ENCODE measurements around the gene SHISA9.

Gene SHISA9

DNA sequence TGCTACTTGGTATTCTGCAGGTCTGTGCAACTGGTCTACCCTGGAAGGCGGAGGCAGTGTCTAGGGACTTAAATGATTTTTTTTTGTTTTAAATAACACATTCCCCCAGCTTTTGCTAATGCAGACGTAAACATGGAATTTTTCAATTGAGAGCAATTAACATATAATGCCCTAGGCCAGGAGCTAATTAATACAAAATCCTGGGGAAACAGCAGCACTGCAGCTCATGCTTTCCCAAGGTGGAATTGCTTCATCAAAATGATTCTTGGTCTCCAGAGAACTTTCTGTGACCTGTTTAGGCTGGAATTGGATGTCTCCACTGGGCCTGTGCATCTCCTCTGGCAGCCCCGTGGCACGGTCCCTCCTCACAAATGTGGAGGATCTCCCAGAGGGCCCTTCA is 50.6 kb downstream of the SHISA9 start:
- no peak for DNase-seq (ENCODE audit: low read depth)

DNA sequence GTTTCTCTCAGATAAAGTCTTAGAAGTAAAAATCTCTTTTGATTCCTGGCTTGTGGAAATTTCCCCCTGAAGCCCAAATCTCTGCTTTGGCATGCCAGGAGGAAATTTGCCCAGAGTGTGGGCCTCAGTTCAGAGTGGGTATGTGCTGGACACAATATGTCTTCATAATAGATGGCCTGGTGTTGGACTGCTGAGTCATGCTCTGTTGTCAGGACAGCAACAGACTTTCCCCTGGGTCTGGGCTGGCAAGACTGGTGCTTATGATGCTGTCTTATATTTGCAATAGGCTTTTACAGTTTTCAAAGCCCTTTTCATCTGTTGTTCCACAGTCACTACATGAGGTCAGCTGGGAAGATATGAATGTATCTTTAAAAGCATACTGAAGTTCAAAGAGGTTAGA is 57.0 kb downstream of the SHISA9 start:
- no peak for DNase-seq (ENCODE audit: low read depth)

DNA sequence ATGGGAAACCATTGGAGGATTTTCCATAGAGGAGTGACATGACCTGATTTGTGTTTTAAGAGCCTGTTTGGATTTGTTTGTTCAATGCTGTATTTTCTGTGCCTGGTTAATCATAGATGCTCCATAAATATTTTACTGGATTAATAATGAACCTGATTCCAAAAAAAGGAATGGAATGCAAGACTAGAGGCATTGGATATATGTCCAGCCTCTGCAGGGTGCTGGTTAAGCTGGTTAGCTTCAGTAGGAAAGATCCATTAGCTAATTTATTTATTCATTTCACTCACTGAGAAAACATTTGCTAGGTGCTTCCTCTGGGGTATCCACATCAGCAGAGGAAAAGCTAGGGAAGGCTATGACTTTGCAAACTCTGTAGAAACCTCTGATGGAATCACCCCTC is 57.7 kb downstream of the SHISA9 start:
- no peak for DNase-seq (ENCODE audit: low read depth)

GRCh38 chr16:12961626-12962025 is 60.2 kb downstream of the SHISA9 start:
- no peak for DNase-seq (ENCODE audit: low read depth)

DNA sequence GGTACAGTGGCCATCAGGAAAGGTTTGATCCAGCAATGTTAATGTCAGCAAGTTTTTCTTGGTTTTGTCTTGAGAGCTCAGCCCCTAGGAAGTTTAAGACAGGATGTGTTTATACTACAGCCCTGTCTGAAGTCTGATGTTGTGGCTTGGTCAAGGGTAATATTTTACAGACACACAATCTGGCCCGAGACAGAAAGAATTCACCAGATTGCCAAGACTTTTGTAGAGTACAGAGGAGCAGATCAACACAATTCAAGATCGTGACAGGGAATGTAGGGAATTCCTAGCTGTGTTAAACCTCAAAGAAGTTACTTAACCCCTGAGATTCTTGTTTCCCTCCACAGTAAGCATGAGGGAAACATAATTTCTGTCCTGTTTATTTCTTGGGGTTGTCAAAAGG is 63.1 kb downstream of the SHISA9 start:
- no peak for DNase-seq (ENCODE audit: low read depth)

GRCh38 chr16:12965274-12965804 is 63.9 kb downstream of the SHISA9 start:
- DNase-seq (ENCODE audit: low read depth): no peak

DNA sequence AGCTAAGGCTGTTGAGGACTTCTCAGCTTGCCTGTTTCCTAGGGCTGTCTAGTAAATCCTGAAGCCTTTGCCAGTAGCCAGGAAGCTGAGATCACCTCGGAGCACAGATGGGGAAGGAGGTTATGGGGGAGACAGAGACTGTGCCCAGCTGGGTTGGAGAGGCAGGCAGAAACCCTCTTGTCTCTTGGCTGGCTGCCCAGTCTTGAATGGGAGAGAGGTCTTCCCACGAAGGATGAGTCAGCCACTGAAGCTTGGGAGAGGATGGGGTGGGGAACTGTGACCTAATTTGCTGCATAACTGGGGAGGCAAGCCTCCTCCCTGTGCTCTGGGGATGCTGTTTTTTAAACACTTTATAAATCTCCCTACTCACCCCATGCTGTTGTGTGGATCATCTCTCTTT is 69.8 kb downstream of the SHISA9 start:
- DNase-seq (ENCODE audit: low read depth): no peak

DNA sequence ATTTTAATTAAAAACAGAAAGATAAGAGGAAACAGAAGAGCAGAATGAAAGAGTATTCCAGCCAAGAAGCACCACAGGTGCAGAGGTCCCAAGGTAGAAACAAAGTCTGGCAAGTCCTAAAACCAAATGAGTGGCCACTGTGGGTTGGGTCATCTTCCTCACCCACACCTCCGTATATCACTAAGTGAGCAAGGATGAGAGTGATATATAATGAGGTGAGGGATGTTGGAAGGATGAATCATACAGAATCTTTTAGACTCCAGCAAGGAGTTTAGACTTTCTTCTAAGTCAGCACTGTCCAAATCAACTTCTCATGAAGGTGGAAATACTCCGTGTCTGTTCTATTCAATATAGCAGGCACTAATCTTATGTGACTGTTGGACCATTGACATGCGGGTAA is 70.8 kb downstream of the SHISA9 start:
- DNase-seq (ENCODE audit: low read depth): no peak

DNA sequence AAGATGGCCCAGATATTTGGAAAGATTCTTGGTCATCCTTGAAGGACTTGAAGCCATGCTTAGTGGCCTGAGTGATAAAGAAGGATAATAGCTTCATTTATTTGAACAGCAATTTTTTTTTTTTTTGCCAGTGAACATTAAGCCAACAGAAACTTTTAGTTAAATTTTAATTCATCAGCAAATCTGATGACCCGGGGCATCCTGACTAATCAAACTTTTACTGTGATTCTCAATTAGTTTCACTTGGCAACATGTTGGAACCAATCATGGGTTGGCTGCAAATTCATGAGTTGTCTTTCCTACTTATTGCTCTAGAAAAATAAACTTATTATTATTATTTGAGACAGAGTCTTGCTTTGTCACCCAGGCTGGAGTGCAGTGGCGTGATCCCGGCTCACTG is 74.4 kb downstream of the SHISA9 start:
- no peak for DNase-seq (ENCODE audit: low read depth)

DNA sequence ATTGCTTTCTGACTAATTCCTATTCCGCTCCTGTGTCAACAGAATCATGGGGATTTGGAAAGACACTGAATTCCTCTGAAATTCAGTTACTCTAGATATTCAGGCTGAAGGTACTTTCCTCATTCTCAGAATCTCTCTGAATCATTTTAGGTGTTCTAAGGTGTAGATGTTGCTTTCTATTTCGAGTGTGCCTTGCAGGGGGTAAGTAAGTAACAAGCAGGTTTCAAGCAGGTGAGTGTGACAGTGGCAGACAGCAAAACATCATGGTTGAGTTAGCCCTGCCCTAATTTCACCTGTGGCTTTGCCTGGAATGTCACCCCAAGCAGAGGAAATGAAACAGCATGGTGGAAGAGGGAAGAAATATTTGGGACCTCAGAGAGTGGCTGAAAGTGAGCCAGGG is 75.1 kb downstream of the SHISA9 start:
- DNase-seq (ENCODE audit: low read depth): no peak

GRCh38 chr16:12976936-12977335 is 75.5 kb downstream of the SHISA9 start:
- no peak for DNase-seq (ENCODE audit: low read depth)

GRCh38 chr16:12985516-12985915 is 84.1 kb downstream of the SHISA9 start:
- DNase-seq (ENCODE audit: low read depth): no peak

- DNase-seq (ENCODE audit: low read depth): no peak
Measured at GRCh38 chr16:12988071-12988470, 86.7 kb downstream of the SHISA9 start.

- DNase-seq (ENCODE audit: low read depth): no peak
Measured at GRCh38 chr16:12992066-12992465, 90.7 kb downstream of the SHISA9 start.

- no peak for DNase-seq (ENCODE audit: low read depth)
Measured at GRCh38 chr16:12994402-12994801, 93.0 kb downstream of the SHISA9 start.

DNA sequence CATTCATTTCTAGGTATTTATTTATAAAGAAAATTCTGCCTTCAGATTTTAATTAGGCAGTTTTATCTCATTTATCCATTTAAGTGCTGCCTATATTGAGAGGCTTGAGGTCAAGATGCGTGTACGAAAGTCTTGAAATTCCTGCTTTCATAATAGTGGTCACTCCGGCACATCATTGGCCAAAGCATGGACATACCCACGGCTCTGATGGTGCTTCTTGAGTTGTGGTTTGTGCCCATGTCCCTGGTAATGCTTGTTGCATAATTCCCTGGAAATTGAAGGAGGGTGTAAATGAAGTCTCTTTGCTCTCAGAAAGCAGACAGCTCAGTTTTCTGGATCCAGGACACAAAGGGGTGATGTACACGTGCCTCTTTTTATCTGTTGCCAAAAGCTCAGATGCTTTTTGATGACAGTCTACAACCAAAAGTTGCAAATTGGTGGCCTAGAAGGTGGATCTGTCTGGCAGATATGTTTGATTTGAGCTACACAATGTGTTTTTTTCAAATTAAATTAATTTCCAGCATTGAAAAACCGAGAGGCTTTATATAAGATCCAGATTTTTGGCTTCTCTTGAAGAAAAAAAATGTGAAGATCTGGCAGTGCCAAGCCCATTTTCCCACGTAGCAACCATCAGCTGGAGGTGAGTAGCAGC is 94.4 kb downstream of the SHISA9 start:
- DNase-seq (ENCODE audit: low read depth): no peak

GRCh38 chr16:12998361-12999085 is 97.1 kb downstream of the SHISA9 start:
- DNase-seq (ENCODE audit: low read depth): no peak

GRCh38 chr16:12999368-12999767 is 98.0 kb downstream of the SHISA9 start:
- DNase-seq (ENCODE audit: low read depth): no peak

- DNase-seq (ENCODE audit: low read depth): no peak
Measured at GRCh38 chr16:13005721-13006247, 104.4 kb downstream of the SHISA9 start.

DNA sequence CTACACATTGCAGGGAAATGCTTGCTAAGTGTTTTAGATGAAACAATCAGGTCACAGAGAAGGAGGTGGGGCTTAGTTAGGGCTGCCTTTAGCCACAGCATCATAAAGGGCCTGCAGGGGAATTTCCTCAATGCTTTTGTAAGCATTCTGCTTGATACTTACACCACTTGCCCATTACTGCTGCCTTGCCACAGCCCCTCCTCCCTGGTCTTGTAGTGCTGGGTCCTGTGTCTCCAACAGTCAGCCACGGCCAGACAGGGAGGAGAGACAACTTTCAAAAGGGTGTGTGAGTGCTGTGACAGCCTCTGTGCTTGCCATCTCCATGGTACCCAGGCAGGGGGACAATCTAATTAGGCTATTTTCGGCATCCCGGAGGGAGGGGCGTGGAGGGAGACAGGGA is 111.2 kb downstream of the SHISA9 start:
- no peak for DNase-seq (ENCODE audit: low read depth)

DNA sequence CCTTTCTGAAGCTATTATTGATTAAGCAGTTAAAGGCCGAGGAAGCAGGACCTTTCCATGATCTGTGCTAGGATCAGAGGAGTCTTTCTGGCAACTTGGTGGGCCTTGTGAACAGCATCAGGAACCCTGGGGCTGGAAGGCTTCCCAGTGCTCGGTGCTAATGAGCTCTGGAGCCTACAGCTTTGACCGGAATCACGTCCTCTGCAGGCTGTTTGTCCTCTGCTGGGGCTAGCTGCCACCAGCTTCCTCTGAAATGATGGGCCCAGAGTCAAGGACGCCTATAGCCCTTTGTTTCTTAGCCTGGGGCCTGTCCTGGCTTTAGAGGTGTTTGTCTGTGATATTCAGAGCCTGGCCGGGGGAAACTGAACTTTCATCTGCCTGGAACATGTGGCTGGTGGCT is 111.6 kb downstream of the SHISA9 start:
- no peak for DNase-seq (ENCODE audit: low read depth)

DNA sequence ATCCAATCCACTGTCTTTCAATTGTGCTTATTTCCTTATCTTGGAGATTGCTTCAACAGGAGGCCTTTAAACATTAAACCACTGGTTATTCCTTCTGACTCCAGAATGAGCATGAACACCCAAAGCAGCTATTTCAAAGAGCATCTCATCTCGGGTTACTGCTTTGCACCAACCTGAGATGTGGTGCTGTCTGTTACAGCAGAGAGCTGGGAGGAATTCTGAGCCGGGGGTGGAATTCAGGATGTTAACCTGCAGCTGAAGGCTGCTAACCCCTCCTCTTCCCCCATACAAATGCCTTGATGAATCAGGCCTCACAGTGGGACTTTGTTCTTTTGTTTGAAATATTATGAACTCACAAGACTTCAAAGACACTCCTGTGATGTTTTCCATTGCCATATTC is 113.1 kb downstream of the SHISA9 start:
- DNase-seq (ENCODE audit: low read depth): no peak

DNA sequence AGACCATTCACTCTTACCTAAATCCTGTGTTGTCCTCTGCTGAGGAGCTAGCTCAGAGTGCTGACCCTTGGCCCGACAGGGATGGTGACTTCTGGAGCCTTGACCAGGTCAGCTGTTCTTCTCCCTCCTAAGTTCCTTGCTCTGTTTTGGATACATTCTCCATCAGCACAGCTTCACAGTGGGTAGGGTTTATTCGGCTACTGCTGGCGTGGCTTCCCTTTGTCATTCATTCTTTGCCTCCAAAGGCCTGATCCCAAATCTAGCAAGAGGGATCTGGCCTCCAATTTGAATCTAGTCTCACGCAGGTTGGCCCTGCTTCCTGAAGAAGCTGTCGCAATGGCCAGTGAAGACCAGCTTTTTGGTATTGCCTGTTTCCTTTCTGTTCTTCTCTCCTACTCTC is 116.6 kb downstream of the SHISA9 start:
- no peak for DNase-seq (ENCODE audit: low read depth)

DNA sequence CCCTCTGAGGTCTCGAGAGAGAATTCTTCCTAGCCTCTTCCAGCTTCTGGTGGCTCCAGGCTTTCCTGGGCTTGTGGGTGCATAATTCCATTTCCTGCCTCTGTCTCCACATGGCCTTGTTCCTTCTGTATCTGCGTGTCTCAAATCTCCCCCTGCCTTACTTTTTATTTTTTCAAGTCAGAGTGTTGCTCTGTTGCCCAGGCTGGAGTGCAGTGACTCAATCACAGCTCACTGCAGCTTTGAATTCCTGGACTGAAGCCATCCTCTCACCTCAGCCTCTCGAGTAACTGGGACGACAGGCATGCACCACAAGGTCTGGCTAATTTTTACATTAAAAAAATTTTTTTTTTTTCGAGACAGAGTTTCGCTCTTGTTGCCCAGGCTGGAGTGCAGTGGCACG is 120.6 kb downstream of the SHISA9 start:
- no peak for DNase-seq (ENCODE audit: low read depth)

All from activated T-helper 1 cell treated with Interleukin-2 at 50 U/mL for 16 hours (primary cell).